WI38 (cell line): ENCODE data around the gene HIPK2.

Experiments used
- H3K4me3 ChIP-seq: 2 replicates; pipeline ENCODE4 v1.5.1; 2011; ENCODE audit warnings: low read depth, mild to moderate bottlenecking, control low read depth, low read length
- TF ChIP-seq, protein P1 (sequence below): IDR thresholded peaks from 2 replicates; pipeline ENCODE4 v1.5.1; 2012; ENCODE audit warnings: low read depth, mild to moderate bottlenecking, control low read depth, low read length

Gene HIPK2

DNA sequence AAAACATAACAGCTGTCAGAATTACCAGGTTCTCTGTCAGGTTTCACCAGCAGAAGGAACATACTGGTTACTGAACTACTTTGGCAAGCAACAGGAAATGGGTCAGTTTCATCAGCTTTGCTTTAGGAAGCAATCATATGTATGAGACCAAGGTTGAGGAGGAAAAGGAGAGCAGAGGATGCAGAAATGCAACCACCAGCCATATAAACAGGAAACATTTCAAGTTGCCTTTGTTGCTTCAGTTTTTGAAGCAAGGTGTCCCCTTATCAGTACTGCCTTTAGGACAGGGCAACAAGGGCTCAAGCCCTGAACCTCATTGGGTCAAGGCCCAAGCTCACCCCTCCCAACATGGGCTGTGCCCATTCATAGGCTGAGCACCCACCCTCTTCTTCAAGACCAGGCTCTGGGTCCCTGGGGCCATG is 10.2 kb downstream of the HIPK2 start:
- TF ChIP-seq, protein P1, sequence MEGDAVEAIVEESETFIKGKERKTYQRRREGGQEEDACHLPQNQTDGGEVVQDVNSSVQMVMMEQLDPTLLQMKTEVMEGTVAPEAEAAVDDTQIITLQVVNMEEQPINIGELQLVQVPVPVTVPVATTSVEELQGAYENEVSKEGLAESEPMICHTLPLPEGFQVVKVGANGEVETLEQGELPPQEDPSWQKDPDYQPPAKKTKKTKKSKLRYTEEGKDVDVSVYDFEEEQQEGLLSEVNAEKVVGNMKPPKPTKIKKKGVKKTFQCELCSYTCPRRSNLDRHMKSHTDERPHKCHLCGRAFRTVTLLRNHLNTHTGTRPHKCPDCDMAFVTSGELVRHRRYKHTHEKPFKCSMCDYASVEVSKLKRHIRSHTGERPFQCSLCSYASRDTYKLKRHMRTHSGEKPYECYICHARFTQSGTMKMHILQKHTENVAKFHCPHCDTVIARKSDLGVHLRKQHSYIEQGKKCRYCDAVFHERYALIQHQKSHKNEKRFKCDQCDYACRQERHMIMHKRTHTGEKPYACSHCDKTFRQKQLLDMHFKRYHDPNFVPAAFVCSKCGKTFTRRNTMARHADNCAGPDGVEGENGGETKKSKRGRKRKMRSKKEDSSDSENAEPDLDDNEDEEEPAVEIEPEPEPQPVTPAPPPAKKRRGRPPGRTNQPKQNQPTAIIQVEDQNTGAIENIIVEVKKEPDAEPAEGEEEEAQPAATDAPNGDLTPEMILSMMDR = no peak
- no peak overlapping the region for H3K4me3 ChIP-seq

GRCh38 chr7:139765143-139765542 is 12.7 kb downstream of the HIPK2 start:
- TF ChIP-seq, protein P1 = no peak
- H3K4me3 ChIP-seq = no peak overlapping the region

GRCh38 chr7:139763330-139763729 is 14.5 kb downstream of the HIPK2 start:
- H3K4me3 ChIP-seq = no peak overlapping the region
- TF ChIP-seq, protein P1 = no peak

DNA sequence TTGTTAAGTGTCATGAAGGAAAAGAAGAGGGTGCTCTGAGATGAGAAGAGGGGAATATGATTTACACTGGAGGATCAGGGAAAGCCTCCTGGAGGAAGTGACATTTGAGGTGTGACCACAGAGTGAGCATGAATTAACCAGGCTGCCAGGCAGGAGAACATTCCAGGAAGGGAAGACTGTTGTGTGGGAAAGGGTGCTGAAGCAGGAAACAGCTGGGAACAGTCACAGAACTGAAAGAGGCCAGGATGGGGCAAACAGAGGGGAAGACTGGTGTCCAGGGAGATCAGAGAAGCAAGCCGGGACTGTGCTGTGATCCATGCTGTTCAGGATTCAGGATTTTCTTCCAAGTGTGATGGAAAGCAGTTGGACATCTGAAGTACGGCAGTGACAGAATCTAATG is 14.9 kb downstream of the HIPK2 start:
- TF ChIP-seq, protein P1 = no peak
- H3K4me3 ChIP-seq = no peak overlapping the region

DNA sequence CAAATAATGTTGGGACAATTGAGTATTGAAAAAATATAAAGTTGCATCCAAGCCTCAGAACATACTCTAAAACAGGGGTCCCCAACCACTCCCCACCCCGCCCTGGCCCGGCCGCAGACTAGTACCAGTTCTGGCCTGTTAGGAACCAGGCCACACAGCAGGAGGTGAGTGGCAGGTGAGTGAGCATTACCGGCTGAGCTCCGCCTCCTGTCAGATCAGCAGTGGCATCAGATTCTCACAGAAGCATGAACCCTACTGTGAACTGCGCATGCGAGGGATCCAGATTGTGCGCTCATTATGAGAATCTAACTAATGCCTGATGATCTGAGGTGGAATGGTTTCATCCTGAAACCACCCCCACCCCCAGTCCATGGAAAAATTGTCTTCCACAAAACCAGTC is 19.4 kb downstream of the HIPK2 start:
- TF ChIP-seq, protein P1 = no peak
- H3K4me3 ChIP-seq = no peak overlapping the region

DNA sequence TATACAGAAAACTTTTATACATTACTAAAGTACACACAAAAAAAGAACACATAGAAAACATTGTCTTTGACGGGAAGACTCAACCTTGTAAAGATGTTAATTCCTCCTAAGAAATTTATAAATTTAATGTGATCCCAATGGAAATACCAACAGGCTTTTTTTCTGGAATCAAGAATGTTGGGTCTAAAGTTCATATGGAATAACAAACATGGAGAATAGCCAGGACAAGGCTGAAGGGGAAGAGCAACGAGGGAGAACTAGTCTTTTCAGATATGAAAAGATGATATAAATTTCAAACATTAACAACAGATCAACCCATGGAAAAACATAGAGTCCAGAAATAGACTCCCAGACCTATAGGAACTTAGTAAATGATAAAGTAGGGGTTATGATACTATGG is 19.8 kb downstream of the HIPK2 start:
- TF ChIP-seq, protein P1 = no peak
- no peak overlapping the region for H3K4me3 ChIP-seq

- TF ChIP-seq, protein P1 = no peak
- no peak overlapping the region for H3K4me3 ChIP-seq
Observed at GRCh38 chr7:139753693-139754111, 24.1 kb downstream of the HIPK2 start.
